Measurements from ENCODE around the gene TTC27.

- TF ChIP-seq CTCF (conservative IDR thresholded peaks at IDR 0.05; ENCODE audit: low read length) (no peak), EZH2phosphoT487 (IDR thresholded peaks at IDR 0.05; ENCODE audit: borderline replicate concordance, low read depth, low read length) (no peak)
Measured at GRCh38 chr2:32820088-32820487, 192.2 kb downstream of the TTC27 start.

All from OCI-LY7 (cell line).